Stomach (tissue), 4 donors: ENCODE results near the gene SLC43A1.

Source experiments
- CTCF ChIP-seq, 7 experiments: fragments of 450-650 bp in 4 of 7; fragments of 200-600 bp in 3 of 7; sonication (generic) in 3 of 7; IDR thresholded peaks; one replicate each; pipeline ENCODE4 v1.5.1; 2016 to 2019; ENCODE audit warnings: antibody characterized with exemption in 7 of 7, control low read depth in 2 of 7, mild to moderate bottlenecking in 1 of 7
- EP300 ChIP-seq: sonication (generic); formaldehyde crosslinking; IDR thresholded peaks from one replicate; pipeline ENCODE4 v1.6.1; 2017; ENCODE audit warnings: antibody characterized with exemption
- POLR2A ChIP-seq, 4 donors: fragments of 450-650 bp; IDR thresholded peaks; one replicate each; pipeline ENCODE4 v1.6.1; 2016; ENCODE audit warnings: antibody characterized with exemption in 4 of 4, control low read depth in 2 of 4, mild to moderate bottlenecking in 1 of 4, moderate library complexity in 1 of 4
- POLR2AphosphoS5 ChIP-seq, 3 donors: sonication (generic); formaldehyde crosslinking; IDR thresholded peaks; one replicate each; pipeline ENCODE4 v1.6.1; 2016; ENCODE audit warnings: antibody characterized with exemption in 3 of 3

- TF ChIP-seq CTCF (IDR thresholded peaks at IDR 0.05): no peak
- no peak for TF ChIP-seq POLR2AphosphoS5 (IDR thresholded peaks at IDR 0.05)
- TF ChIP-seq POLR2A (IDR thresholded peaks at IDR 0.05): no peak
- TF ChIP-seq EP300: no peak
Observed at GRCh38 chr11:57483562-57483918, 32.0 kb downstream of the SLC43A1 start.
